HG02981 (cell line): ENCODE results near the gene U2AF2.

ENCODE experiments used
- ATAC-seq: cut with Tn5 transposase; IDR thresholded peaks from one replicate; pipeline ENCODE4 v1.9.1; 2021; ENCODE audit warnings: mild to moderate bottlenecking, moderate library complexity; ENCODE audit not compliant: unreplicated experiment

Gene U2AF2

DNA sequence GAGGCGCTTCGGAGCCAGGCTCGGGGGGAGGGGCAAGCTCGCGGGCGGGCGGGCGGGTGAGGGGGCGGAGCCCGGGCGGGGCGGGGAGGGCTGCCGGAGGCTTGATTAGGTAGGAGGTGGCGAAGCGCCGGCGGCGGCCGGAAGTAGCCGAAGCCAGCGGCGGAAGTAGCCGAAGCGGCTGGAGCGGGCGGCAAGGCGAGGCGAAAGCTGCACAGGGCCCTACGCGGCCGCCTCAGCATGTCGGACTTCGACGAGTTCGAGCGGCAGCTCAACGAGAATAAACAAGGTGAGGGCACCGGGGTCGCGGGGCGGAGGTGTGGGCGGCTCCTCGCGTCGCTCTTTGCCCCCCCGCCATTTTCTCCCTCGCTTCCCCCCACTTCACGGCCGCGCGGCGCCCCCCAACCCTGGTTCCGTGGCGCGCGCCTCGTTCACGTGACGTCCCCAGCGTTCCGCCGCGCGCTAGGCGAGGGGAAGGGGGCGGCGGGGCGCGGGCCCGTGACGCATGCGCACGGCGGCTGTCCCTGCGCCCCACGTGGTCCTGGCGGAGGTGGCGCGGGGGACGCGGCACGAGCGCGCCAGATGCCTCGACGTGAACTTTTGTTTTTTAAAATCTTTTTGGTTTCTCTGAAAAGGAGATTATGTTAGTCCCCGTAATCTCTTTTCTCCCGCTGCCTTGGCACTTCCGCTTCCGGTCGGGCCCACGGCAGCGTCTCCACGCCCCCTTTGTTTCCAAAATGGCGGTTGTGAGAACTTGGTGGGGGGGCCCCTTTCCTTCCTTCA lies at the start of gene U2AF2:
TSS of gene U2AF2 (plus strand) at position 168 of the 780 bp plus-strand sequence. CDS start at position 238, 70 bp downstream.
- peak; percentile 36 for ATAC-seq

DNA sequence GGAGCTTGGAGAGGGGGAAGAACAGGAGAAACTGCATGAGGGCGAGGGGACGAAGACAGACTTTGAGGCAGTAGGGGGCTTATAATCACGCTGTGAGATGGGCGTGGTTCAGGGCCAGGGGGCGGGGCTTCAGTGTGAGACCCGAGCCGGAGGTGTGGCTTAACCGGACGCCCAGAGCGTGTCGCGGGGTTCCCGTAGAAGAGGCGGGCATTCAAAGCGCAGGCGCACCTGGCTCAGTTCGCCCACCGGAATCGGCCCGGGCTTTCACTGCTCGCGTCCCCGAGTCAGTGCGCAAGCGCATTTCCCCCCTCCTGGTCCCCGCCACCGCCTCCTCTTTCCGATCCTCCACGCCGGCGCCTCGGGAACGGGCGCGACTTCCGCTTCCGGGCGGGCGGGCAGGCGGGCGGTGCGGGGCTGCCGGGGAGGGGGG lies 49.6 kb upstream of the U2AF2 start:
- ATAC-seq = peak; percentile 69

DNA sequence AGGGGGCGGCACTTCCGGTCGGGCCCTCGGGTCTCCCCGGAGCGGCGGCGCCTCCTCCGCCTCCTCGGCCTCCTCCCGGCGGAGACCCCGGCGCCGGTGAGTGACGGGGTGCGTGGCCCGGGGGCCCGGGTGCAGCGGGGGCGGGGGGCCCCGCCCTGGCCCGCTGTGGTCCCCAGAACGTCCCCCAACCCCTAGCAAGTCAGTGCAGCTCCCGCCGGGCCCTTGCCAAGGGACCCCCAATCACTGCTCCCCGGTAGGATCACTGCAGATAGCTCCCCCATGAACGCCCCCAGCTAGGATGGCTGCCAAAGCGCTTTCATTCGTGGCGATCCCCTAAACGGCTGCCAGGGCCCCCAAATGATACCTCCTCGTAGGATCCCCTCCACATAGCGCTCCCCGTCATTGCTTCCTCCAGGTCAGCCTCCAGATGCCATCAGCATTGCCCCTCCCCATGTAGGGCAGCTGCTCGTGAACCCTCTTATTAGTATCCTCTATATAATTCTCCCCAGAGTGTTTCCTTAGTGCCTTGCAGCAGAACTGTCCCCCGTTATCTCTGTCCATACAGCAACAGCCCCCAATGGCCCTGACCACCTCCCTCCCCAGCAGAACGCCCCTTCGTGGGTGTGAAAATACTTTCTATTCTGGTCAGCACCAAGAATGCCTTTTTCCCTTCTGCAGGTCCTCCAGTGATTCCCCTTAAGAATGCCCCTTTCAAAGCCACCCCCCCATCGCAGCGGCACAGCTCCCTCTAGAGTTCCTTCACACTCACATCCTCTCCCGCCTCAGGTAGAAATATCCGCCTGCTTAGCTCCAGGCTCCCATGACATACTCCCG lies 49.0 kb upstream of the U2AF2 start, which contains the start of gene ZNF865:
TSS of gene ZNF865 (plus strand) at position 11 of the 834 bp plus-strand sequence. CDS start 7,972 bp downstream, outside the sequence.
- peak; percentile 8 for ATAC-seq

DNA sequence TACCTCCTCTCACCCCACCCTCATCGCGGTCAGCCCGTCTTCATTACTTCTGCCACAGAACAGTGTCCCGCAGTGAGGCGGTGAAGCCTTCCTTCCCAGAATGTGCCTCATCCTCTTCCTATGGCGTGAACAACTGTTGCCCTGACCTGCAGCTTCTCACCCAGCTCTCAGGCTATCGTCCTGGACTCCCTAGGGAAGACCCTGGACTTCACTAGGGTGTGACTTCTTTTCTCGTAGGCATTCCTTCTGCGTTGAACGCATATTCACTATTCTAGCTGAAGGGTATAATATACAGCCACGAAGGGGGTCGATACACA lies 48.4 kb upstream of the U2AF2 start:
- no peak for ATAC-seq

GRCh38 chr19:55606817-55607216 lies 48.0 kb upstream of the U2AF2 start:
- no peak for ATAC-seq

GRCh38 chr19:55609326-55609725 lies 45.5 kb upstream of the U2AF2 start:
- ATAC-seq = no peak

DNA sequence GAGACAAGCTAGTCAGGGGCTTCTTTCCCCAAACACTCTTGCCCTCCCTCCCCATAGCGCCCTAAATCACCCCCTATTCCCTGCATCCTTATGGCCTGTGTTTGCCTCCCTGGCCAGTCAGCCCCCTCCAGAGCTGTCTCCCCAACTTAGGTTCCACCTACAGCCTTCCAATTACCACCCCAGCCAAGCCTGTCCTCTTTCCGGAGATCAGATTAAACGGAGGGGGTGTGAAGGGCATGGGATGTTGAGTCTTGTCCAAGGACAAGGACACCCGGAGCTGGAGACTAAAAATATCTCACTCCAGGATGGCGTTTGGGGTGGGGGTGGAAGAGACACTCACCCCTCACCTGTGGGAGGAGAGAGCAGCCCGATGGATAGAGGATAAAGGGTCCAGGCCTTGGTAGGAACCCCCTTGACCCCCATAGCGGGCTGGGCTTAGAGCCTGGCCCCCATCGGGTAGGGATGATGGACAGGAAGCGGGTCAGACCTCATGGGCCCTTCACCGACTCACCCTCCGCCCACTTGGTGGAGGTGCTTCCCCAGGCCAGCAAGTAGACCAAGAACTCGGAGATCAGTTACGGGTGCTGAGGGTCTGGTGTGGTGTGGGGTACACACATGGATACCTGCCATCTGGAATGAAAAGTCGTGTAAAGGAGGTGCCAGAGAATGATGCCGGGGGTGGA lies 43.4 kb upstream of the U2AF2 start:
- ATAC-seq = no peak

GRCh38 chr19:55611983-55612645 lies 42.7 kb upstream of the U2AF2 start:
- ATAC-seq = no peak

DNA sequence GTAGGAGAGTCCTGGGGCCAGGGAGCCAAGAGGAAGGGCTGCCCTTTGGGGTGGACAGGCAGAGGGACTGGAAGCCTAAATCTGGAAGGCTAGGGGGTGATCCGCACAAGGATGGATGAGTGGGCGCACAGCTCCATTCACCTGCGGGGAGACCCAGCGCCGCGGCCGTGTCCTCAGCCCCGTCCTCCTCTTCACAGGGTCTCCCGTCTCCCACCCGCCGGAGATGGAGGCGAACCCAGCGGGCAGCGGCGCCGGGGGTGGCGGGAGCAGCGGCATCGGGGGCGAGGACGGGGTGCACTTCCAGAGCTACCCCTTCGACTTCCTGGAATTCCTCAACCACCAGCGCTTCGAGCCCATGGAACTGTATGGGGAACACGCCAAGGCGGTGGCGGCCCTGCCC lies 41.4 kb upstream of the U2AF2 start:
- ATAC-seq = no peak

- ATAC-seq = no peak
Measured at GRCh38 chr19:55613930-55614710, 40.7 kb upstream of the U2AF2 start.

DNA sequence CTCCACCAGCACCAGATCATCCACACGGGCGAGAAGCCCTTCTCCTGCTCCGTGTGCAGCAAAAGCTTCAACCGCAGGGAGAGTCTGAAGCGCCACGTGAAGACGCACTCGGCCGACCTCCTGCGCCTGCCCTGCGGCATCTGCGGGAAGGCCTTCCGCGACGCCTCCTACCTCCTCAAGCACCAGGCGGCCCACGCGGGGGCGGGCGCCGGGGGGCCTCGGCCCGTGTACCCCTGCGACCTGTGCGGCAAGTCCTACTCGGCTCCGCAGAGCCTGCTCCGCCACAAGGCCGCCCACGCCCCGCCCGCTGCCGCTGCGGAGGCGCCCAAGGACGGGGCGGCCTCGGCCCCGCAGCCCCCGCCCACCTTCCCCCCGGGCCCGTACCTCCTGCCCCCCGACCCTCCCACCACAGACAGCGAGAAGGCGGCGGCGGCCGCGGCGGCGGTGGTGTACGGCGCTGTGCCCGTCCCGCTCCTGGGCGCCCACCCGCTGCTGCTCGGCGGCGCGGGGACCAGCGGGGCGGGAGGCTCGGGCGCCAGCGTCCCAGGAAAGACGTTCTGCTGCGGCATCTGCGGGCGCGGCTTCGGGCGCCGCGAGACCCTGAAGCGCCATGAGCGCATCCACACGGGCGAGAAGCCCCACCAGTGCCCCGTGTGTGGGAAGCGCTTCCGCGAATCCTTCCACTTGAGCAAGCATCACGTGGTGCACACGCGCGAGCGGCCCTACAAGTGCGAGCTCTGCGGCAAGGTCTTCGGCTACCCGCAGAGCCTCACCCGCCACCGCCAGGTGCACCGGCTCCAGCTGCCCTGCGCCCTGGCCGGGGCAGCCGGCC lies 39.9 kb upstream of the U2AF2 start:
- no peak for ATAC-seq

DNA sequence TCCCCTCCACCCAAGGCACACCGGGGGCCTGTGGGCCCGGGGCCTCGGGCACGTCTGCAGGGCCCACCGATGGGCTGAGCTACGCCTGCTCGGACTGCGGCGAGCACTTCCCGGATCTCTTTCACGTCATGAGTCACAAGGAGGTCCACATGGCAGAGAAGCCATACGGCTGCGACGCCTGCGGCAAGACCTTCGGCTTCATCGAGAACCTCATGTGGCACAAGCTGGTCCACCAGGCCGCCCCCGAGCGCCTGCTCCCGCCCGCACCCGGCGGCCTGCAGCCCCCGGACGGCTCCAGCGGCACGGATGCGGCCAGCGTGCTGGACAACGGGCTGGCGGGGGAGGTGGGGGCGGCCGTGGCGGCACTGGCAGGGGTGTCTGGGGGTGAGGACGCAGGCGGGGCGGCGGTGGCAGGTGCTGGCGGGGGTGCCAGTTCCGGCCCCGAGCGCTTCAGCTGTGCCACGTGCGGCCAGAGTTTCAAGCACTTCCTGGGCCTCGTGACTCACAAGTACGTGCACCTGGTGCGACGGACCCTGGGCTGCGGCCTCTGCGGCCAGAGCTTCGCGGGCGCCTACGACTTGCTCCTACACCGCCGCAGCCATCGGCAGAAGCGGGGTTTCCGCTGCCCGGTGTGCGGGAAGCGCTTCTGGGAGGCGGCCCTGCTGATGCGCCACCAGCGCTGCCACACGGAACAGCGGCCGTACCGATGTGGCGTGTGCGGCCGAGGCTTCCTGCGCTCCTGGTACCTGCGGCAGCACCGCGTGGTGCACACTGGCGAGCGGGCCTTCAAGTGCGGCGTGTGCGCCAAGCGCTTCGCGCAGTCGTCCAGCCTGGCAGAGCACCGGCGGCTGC lies 39.1 kb upstream of the U2AF2 start:
- no peak for ATAC-seq

- ATAC-seq = no peak
Measured at GRCh38 chr19:55616395-55616875, 38.4 kb upstream of the U2AF2 start.

DNA sequence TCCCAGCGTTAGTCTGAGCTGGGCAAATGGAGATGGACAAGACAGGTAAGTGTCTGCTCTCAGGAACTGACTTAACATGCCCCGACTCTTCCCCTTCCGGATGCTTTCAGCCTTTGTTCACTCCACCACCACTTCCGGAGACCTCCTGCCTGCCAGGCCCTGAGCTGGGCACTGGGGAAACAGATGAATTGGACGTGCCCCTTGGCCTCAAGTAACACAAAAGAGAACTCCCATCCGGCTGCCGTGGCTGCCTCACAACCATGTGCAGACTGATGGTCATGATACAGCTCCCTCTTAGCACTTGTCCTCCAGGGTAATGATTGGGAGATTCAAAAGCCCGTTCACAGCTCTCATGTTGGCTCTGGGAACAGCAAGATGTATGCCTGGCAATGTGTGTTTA lies 37.4 kb upstream of the U2AF2 start:
- no peak for ATAC-seq

DNA sequence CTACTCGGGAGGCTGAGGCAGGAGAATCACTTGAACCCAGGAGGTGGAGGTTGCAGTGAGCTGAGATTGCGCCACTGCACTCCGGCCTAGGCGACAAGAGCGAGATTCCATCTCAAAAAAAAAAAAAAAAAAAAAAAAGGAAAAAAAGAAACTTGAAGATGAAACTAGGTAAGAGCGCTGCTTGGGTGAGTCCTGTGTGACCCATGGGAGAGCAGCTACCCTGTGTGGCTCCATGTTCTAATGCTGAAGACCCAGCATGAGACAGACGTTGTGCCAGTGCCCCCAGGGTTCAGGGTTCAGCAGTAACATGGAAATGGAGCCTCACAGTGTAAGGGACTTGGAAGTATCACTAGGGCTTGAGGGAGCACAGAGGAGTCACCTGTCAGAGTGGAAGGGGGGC lies 36.4 kb upstream of the U2AF2 start:
- ATAC-seq = no peak

DNA sequence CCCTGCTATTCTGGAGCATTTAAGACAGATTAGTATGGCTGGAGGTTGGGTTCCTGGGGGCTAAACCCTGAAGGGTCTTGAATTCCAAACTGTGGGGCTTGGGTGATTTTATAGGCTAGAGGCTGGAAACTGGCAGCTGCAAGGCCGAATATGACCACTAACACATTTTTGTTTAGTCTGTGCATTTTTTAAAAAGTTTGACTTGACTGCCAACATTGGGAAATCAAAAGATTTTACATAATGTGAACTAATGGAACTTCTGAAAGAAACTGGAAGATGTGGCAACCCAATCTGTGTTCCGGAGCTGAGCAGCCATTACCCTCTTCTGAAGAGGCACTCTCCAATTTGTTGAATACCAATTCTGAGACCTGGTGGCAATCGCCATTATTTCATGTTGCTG lies 35.5 kb upstream of the U2AF2 start:
- no peak for ATAC-seq

DNA sequence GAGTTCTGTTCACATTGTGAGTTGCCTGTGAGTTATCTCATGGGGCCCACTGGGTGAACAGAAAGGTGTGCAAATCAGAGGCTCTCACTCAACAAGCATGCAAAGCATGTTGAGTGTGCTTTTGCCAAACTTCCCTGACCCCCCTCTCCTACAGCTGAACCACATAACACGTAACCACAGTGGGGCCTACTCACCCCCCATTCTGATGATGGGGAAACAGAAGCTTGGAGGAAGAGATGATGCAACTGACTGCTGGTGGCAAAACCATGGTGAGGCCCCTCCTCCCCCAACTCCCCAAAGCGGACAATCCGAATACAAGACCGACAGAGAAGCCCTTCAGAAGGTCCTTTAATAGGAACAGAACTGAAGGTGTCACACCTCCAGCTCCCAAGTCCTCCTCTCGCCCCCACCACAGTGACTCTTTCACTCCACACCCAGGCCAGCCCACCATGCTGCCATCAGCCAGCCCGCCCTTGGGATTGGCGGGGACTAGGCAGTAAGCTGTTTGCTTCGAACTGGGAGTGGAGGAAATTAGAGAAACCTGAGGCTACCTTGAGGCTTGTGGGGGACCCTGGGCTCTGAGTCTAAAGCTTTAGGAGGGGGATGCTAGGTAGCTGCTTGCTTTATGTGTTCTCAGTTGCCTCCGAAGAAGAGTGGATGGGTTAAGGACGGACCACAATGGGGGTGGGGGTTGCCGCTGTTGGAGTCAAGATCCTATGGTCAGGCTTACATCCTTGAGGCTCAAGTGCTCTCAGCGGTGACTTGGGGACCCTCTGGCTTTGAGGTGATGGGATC lies 34.2 kb upstream of the U2AF2 start:
- ATAC-seq = no peak
